NOMO-1 (cell line): ENCODE results near the gene OSBP.

Source experiments
- DNase-seq, 2 experiments: peaks; one replicate each; lab custom pipeline; 2025; ENCODE audit not compliant: unreplicated experiment in 2 of 2; lab: John Stamatoyannopoulos, UW

Gene OSBP

GRCh38 chr11:59607703-59608454 lies 7.7 kb downstream of the OSBP start:
- DNase-seq = no peak

GRCh38 chr11:59602432-59602831 lies 13.1 kb downstream of the OSBP start:
- DNase-seq = no peak

- no peak for DNase-seq
These were observed 13.8 kb downstream of the OSBP start for GRCh38 chr11:59601788-59602187.

- no peak for DNase-seq
These were observed 14.9 kb downstream of the OSBP start for GRCh38 chr11:59600636-59601035.

- no peak for DNase-seq
These were observed 15.3 kb downstream of the OSBP start for GRCh38 chr11:59600234-59600633.

GRCh38 chr11:59598961-59599360 lies 16.6 kb downstream of the OSBP start:
- no peak for DNase-seq

GRCh38 chr11:59584294-59584693 lies 31.3 kb downstream of the OSBP start:
- DNase-seq = no peak

GRCh38 chr11:59582006-59582405 lies 33.6 kb downstream of the OSBP start:
- DNase-seq = no peak

- DNase-seq = no peak
These were observed 37.2 kb downstream of the OSBP start for GRCh38 chr11:59578369-59578768.

GRCh38 chr11:59575505-59575904 lies 40.1 kb downstream of the OSBP start:
- no peak for DNase-seq

- DNase-seq = no peak
These were observed 40.6 kb downstream of the OSBP start for GRCh38 chr11:59574932-59575502.

- no peak for DNase-seq
These were observed 41.1 kb downstream of the OSBP start for GRCh38 chr11:59574467-59574866.

GRCh38 chr11:59573216-59573615 lies 42.4 kb downstream of the OSBP start:
- DNase-seq = no peak

GRCh38 chr11:59572091-59572490 lies 43.5 kb downstream of the OSBP start:
- DNase-seq = no peak

- DNase-seq = no peak
These were observed 53.3 kb downstream of the OSBP start for GRCh38 chr11:59562292-59562691.

- DNase-seq = peak; percentile 70 to 81
These were observed 54.7 kb downstream of the OSBP start for GRCh38 chr11:59560702-59561473.

GRCh38 chr11:59560290-59560701 lies 55.3 kb downstream of the OSBP start:
- peak in 1 of 2 experiments; percentile 62 for DNase-seq

- DNase-seq = no peak
These were observed 55.7 kb downstream of the OSBP start for GRCh38 chr11:59559886-59560285.

- peak in 1 of 2 experiments; percentile 33 for DNase-seq
These were observed 57.3 kb downstream of the OSBP start for GRCh38 chr11:59558270-59558643.

- peak in 1 of 2 experiments; percentile 57 for DNase-seq
These were observed 58.6 kb downstream of the OSBP start for GRCh38 chr11:59556917-59557348.

- peak; percentile 51 to 57 for DNase-seq
These were observed 59.3 kb downstream of the OSBP start for GRCh38 chr11:59556115-59556916.
